CD4-positive, alpha-beta T cell (primary cell): ENCODE measurements around the gene CDC42BPA. TPM values are rescaled to one million over a fixed set of nuclear protein-coding genes. Genes with fewer than 3 reads are reported as not detected.

ENCODE experiments used
- ATAC-seq: fragments of 200-7000 bp; cut with Tn5 transposase; one replicate; pipeline ENCODE4 v1.10.0; 2022; ENCODE audit warnings: mild to moderate bottlenecking; ENCODE audit not compliant: poor library complexity
- CTCF ChIA-PET: fragments of 350-600 bp; sonication (Branson Sonifier 250); formaldehyde crosslinking; loops from one replicate; lab custom pipeline; 2021; ENCODE audit warnings: antibody characterized with exemption, inconsistent platforms; lab: Charles Lee
- POLR2A ChIA-PET: fragments of 350-600 bp; sonication (Branson Sonifier 250); formaldehyde crosslinking; loops from one replicate; lab custom pipeline; 2021; ENCODE audit warnings: antibody characterized with exemption, inconsistent platforms; lab: Charles Lee
- DNase-seq, 14 experiments: peaks; one replicate each; pipeline ENCODE4 v3.0.0-alpha.2; 2013 to 2020; ENCODE audit warnings: mixed read lengths in 2 of 14
- H3K27ac ChIP-seq, 2 donors: one replicate each; pipeline versions ENCODE4 v1.5.1 to v1.7.0; 2013; ENCODE audit warnings: low read length in 2 of 2, low read depth in 1 of 2, mild to moderate bottlenecking in 1 of 2
- H3K27me3 ChIP-seq, 2 experiments: 1 replicate in 1 of 2; 2 replicates in 1 of 2; pipeline versions ENCODE4 v1.6.1 to v1.7.0; 2013; ENCODE audit warnings: low read length in 2 of 2, control low read depth in 1 of 2, mild to moderate bottlenecking in 1 of 2, moderate library complexity in 1 of 2; ENCODE audit not compliant: insufficient read depth in 2 of 2, control insufficient read depth in 1 of 2
- H3K36me3 ChIP-seq: one replicate; pipeline ENCODE4 v1.6.1; 2013; ENCODE audit warnings: low read length, control low read depth; ENCODE audit not compliant: insufficient read depth
- H3K4me1 ChIP-seq: one replicate; pipeline ENCODE4 v1.6.1; 2013; ENCODE audit warnings: low read length, control low read depth; ENCODE audit not compliant: insufficient read depth
- H3K4me3 ChIP-seq: one replicate; pipeline ENCODE4 v1.5.1; 2013; ENCODE audit warnings: mild to moderate bottlenecking, low read length, moderate library complexity
- H3K9me3 ChIP-seq, 2 experiments: 1 replicate in 1 of 2; 2 replicates in 1 of 2; pipeline versions ENCODE4 v1.6.1 to v1.7.0; 2013; ENCODE audit warnings: low read length in 2 of 2, mild to moderate bottlenecking in 2 of 2, control low read depth in 1 of 2, moderate library complexity in 1 of 2; ENCODE audit not compliant: control insufficient read depth in 1 of 2, insufficient read depth in 1 of 2
- H3K27ac Mint-ChIP-seq: one replicate; pipeline ENCODE4 v1.8.0; 2020; ENCODE audit warnings: mixed read lengths
- H3K27me3 Mint-ChIP-seq: one replicate; pipeline ENCODE4 v1.8.0; 2021; ENCODE audit warnings: mixed read lengths
- H3K36me3 Mint-ChIP-seq: one replicate; pipeline ENCODE4 v1.8.0; 2021; ENCODE audit warnings: low read depth, mixed read lengths
- H3K4me1 Mint-ChIP-seq: one replicate; pipeline ENCODE4 v1.8.0; 2021; ENCODE audit warnings: low read depth, mixed read lengths
- H3K4me3 Mint-ChIP-seq: one replicate; pipeline ENCODE4 v1.8.0; 2020; ENCODE audit warnings: mild to moderate bottlenecking, mixed read lengths
- H3K9me3 Mint-ChIP-seq: one replicate; pipeline ENCODE4 v1.8.0; 2020; ENCODE audit warnings: mixed read lengths
- intact Hi-C, 2 experiments: fragments of 100-400 bp; cut with DNase I in 1 of 2; cut with micrococcal nuclease in 1 of 2; formaldehyde crosslinking; loops; one replicate each; pipeline versions ENCODE4 v1.15.1 to v1.9.0; 2023 to 2025; cut with DNase I, micrococcal nuclease
- total RNA-seq, 174 experiments: library from RNA in 2 of 174; stranded (reverse) in 2 of 174; gene quantifications; one replicate each; pipeline ENCODE4 v1.2.3 and lab custom pipeline; 2021 to 2026
- TF ChIP-seq, protein P1 (sequence below): fragments of 200-600 bp; IDR thresholded peaks from one replicate; pipeline ENCODE4 v1.8.0; 2022; ENCODE audit warnings: antibody characterized with exemption, mild to moderate bottlenecking

CDC42BPA gene
- total RNA-seq, 2 experiments from 2014 or later = 2.2 to 3.0 TPM

- H3K27ac Mint-ChIP-seq = no peak overlapping the region
These were observed 281.2 kb downstream of the CDC42BPA start for GRCh38 chr1:227037121-227037520.

GRCh38 chr1:227035316-227035715 is 283.0 kb downstream of the CDC42BPA start:
- CTCF ChIA-PET = no interaction called here
- Mint-ChIP-seq H3K4me3 (no peak overlapping the region), H3K4me1 (peaks cover 8% of the 10 kb centered on the region), H3K9me3 (no peaks in the 10 kb centered on the region), H3K27me3 (no peaks in the 10 kb centered on the region), H3K36me3 (no peaks in the 10 kb centered on the region), H3K27ac (no peak overlapping the region)
- no peaks in the 10 kb centered on the region for H3K36me3 ChIP-seq
- no peaks in the 10 kb centered on the region for H3K4me1 ChIP-seq
- DNase-seq (no peak), ATAC-seq (no peak)
- no peaks in the 10 kb centered on the region for H3K9me3 ChIP-seq
- no peaks in the 10 kb centered on the region for H3K27me3 ChIP-seq
- POLR2A ChIA-PET = no interaction called here
- intact Hi-C loops = no loop called here
- no peak overlapping the region for H3K27ac ChIP-seq
- no peak overlapping the region for H3K4me3 ChIP-seq
- TF ChIP-seq, protein P1, sequence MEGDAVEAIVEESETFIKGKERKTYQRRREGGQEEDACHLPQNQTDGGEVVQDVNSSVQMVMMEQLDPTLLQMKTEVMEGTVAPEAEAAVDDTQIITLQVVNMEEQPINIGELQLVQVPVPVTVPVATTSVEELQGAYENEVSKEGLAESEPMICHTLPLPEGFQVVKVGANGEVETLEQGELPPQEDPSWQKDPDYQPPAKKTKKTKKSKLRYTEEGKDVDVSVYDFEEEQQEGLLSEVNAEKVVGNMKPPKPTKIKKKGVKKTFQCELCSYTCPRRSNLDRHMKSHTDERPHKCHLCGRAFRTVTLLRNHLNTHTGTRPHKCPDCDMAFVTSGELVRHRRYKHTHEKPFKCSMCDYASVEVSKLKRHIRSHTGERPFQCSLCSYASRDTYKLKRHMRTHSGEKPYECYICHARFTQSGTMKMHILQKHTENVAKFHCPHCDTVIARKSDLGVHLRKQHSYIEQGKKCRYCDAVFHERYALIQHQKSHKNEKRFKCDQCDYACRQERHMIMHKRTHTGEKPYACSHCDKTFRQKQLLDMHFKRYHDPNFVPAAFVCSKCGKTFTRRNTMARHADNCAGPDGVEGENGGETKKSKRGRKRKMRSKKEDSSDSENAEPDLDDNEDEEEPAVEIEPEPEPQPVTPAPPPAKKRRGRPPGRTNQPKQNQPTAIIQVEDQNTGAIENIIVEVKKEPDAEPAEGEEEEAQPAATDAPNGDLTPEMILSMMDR = no peak

More at GRCh38 chr1:227037121-227037520, 281.2 kb downstream of the CDC42BPA start:
- Histone ChIP-seq H3K36me3 (no peaks in the 10 kb centered on the region), H3K27me3 (no peaks in the 10 kb centered on the region), H3K27ac (no peak overlapping the region), H3K4me1 (no peaks in the 10 kb centered on the region), H3K4me3 (no peak overlapping the region), H3K9me3 (no peaks in the 10 kb centered on the region)
- POLR2A ChIA-PET = interaction anchor here (0.6 to 2.0 kb wide), 2 partner anchors 29 to 98 kb away, joined by 4 read pairs; no protein-coding TSS in a partner anchor
- H3K36me3 Mint-ChIP-seq = no peaks in the 10 kb centered on the region
- no peak overlapping the region for H3K4me3 Mint-ChIP-seq
- H3K9me3 Mint-ChIP-seq = no peaks in the 10 kb centered on the region
- TF ChIP-seq, protein P1 = no peak
- H3K27me3 Mint-ChIP-seq = peaks cover 6% of the 10 kb centered on the region
- peaks cover 8% of the 10 kb centered on the region for H3K4me1 Mint-ChIP-seq
- DNase-seq = no peak
- ATAC-seq = no peak
- CTCF ChIA-PET = no interaction called here
- intact Hi-C loops = no loop called here

DNA sequence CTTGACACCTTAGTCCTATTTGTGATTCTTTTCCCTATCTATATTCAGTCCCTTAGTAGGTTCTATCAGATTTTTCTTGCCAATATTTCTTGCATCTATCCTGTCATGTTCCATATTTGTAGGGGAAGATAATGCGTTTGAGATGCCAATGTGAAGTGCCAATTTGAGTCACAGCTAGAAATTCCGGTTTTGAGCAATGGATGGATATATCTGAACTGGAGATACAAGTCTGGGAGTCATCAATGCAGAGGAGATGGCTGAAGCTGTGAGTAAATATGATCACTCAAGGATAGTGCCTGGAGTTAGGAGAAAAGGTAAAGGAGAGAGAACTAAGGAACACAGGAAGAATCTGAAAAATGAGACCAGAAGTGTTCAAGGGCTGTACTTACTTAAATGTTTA is 284.4 kb downstream of the CDC42BPA start:
- no peak for ATAC-seq
- CTCF ChIA-PET = no interaction called here

More for the DNA sequence above, 284.4 kb downstream of the CDC42BPA start:
- POLR2A ChIA-PET = no interaction called here
- Mint-ChIP-seq H3K4me3 (no peak overlapping the region), H3K36me3 (no peaks in the 10 kb centered on the region), H3K27ac (no peak overlapping the region), H3K27me3 (no peaks in the 10 kb centered on the region), H3K4me1 (peaks cover 8% of the 10 kb centered on the region), H3K9me3 (no peaks in the 10 kb centered on the region)
- intact Hi-C loops = no loop called here
- H3K36me3 ChIP-seq = no peaks in the 10 kb centered on the region
- no peaks in the 10 kb centered on the region for H3K9me3 ChIP-seq
- no peaks in the 10 kb centered on the region for H3K4me1 ChIP-seq
- H3K4me3 ChIP-seq = no peak overlapping the region
- TF ChIP-seq, protein P1 = no peak
- no peaks in the 10 kb centered on the region for H3K27me3 ChIP-seq
- no peak overlapping the region for H3K27ac ChIP-seq
- no peak for DNase-seq
